ENCODE measurements around the gene CEP43.

- TF ChIP-seq GATA3 (IDR thresholded peaks at IDR 0.05; ENCODE audit: low read depth, low read length) (no peak), GATA2 (IDR thresholded peaks at IDR 0.05; ENCODE audit: low read depth, low read length) (no peak)
These were observed 42.0 kb upstream of the CEP43 start for GRCh38 chr6:166957087-166957804.
